ENCODE data around the gene LRIG2.
A peak's percentile ranks its signal among the peaks of the same experiment; 100 is the strongest.
"Not testable (repeated sequence)": the region's sequence is repeated elsewhere in the genome, so short reads cannot be mapped to it uniquely, and the experiment has no call there.

The LRIG2 gene

GRCh38 chr1:113072757-113073478, at the start of gene LRIG2:
Gene LRIG2, plus strand, starts transcription at chr1:113073198. Its CDS starts 209 bp downstream, at chr1:113073407.
- DNase-seq = peak; percentile 97

GRCh38 chr1:113023316-113023715, 49.7 kb upstream of the LRIG2 start:
- not testable (repeated sequence) for DNase-seq

GRCh38 chr1:113027007-113027406, 46.0 kb upstream of the LRIG2 start:
- no peak for DNase-seq

- DNase-seq = no peak
Measured at GRCh38 chr1:113027449-113027848, 45.5 kb upstream of the LRIG2 start.

GRCh38 chr1:113029822-113030221, 43.2 kb upstream of the LRIG2 start:
- DNase-seq = no peak

GRCh38 chr1:113031171-113031933, 41.6 kb upstream of the LRIG2 start:
- DNase-seq = peak; percentile 53

GRCh38 chr1:113035086-113035485, 37.9 kb upstream of the LRIG2 start:
- DNase-seq = no peak

- DNase-seq = no peak
Measured at GRCh38 chr1:113036639-113037321, 36.2 kb upstream of the LRIG2 start.

GRCh38 chr1:113040041-113040440, 33.0 kb upstream of the LRIG2 start:
- DNase-seq = no peak

GRCh38 chr1:113040718-113041412, 32.1 kb upstream of the LRIG2 start:
- DNase-seq = no peak

- DNase-seq = no peak
Measured at GRCh38 chr1:113041569-113042284, 31.3 kb upstream of the LRIG2 start.

GRCh38 chr1:113042285-113043143, 30.5 kb upstream of the LRIG2 start:
- DNase-seq = no peak

- DNase-seq = not testable (repeated sequence)
Measured at GRCh38 chr1:113043144-113043488, 29.9 kb upstream of the LRIG2 start.

GRCh38 chr1:113046569-113046968, 26.4 kb upstream of the LRIG2 start:
- DNase-seq = no peak

- DNase-seq = no peak
Measured at GRCh38 chr1:113048064-113048463, 24.9 kb upstream of the LRIG2 start.

- no peak for DNase-seq
Measured at GRCh38 chr1:113053344-113054126, 19.5 kb upstream of the LRIG2 start.

GRCh38 chr1:113055570-113055969, 17.4 kb upstream of the LRIG2 start:
- no peak for DNase-seq

- DNase-seq = no peak
Measured at GRCh38 chr1:113057006-113057405, 16.0 kb upstream of the LRIG2 start.

- DNase-seq = no peak
Measured at GRCh38 chr1:113058941-113059706, 13.9 kb upstream of the LRIG2 start.

GRCh38 chr1:113063456-113063855, 9.5 kb upstream of the LRIG2 start:
- not testable (repeated sequence) for DNase-seq
